ENCODE data around the gene IL17B. TPM values are rescaled to one million over a fixed set of nuclear protein-coding genes. Genes with fewer than 3 reads are reported as not detected.

Gene IL17B
- total RNA-seq, 1 donor from 2014 or later: 2.7 TPM

DNA sequence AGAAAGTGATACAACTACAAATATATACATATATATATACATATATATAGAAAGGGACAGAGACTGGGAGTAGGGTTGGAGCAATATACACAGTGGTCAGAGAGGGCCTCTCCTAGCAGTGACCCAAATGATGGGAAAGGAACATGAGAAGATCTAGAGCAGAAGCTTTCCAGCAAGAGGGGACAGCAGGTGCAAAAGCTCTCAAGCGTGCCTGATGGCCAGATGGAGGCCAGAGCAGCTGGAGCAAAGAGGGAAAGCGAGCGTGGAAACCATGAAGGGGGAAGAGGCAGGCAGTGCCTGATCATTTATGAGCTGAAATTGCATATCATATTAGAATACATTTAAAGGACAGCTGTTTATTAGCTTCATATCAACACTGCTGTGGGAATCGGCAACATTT is 41.4 kb downstream of the IL17B start:
- peaks cover 0 to 4% of the 10 kb centered on the region in 2 donors for H3K36me3 ChIP-seq
- no peaks in the 10 kb centered on the region for H3K27me3 ChIP-seq
- intact Hi-C loops (cut with DNase I): no loop called here

DNA sequence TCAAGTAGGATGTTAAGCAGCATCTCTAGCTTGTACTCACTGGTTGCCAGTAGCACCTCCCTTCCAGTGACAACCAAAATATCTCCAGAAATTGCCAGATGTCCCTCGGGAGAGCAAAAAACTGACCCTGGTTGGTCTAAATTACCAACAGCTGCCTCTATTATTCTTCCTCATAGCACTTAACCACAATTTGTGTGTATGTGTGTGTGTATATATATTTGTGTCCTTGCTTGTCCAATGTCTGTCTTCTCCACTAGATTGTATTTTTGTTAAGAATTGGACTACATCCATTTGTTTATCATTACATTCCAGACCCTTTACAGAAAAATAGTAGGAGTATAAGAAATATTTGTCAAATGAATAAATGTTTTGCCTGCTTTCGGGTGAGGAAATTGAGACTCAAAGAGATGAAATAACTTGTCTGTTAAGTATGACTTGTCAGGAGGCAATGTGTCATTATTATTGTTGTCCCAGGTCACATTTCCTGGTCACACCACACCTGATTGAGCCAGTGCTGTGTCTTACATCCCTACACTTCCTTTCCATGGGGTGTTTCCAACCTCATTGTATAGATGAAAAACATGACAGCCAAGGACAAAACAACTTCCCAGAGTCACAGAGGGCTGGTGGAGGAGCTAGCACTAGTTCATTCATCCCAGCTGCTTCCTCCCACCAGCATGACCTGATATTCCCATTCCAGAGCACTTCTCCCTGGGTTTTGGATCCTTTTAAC is 45.2 kb downstream of the IL17B start:
- Histone ChIP-seq H3K9me3 (no peaks in the 10 kb centered on the region), H3K27me3 (no peaks in the 10 kb centered on the region), H3K36me3 (no peaks in the 10 kb centered on the region), H3K4me3 (no peak overlapping the region), H3K27ac (peak overlapping the region; percentile 16), H3K4me1 (no peaks in the 10 kb centered on the region)
- DNase-seq (ENCODE audit: extremely low spot score in 2 of 2): no peak
- intact Hi-C loops (cut with DNase I): no loop called here
- peak in 1 of 2 donors; percentile 41 for TF ChIP-seq POLR2AphosphoS5 (IDR thresholded peaks at IDR 0.05; ENCODE audit: insufficient read depth in 1 of 2, low read depth in 1 of 2)
- TF ChIP-seq, protein P1, sequence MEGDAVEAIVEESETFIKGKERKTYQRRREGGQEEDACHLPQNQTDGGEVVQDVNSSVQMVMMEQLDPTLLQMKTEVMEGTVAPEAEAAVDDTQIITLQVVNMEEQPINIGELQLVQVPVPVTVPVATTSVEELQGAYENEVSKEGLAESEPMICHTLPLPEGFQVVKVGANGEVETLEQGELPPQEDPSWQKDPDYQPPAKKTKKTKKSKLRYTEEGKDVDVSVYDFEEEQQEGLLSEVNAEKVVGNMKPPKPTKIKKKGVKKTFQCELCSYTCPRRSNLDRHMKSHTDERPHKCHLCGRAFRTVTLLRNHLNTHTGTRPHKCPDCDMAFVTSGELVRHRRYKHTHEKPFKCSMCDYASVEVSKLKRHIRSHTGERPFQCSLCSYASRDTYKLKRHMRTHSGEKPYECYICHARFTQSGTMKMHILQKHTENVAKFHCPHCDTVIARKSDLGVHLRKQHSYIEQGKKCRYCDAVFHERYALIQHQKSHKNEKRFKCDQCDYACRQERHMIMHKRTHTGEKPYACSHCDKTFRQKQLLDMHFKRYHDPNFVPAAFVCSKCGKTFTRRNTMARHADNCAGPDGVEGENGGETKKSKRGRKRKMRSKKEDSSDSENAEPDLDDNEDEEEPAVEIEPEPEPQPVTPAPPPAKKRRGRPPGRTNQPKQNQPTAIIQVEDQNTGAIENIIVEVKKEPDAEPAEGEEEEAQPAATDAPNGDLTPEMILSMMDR (IDR thresholded peaks at IDR 0.05): no peak

More for the DNA sequence above, 41.4 kb downstream of the IL17B start:
- Histone ChIP-seq H3K4me3 (no peak overlapping the region), H3K4me1 (no peaks in the 10 kb centered on the region), H3K27ac (no peak overlapping the region), H3K9me3 (no peaks in the 10 kb centered on the region)
- DNase-seq (ENCODE audit: extremely low spot score in 2 of 2): no peak
- TF ChIP-seq, protein P1 (IDR thresholded peaks at IDR 0.05): no peak
- TF ChIP-seq POLR2A (IDR thresholded peaks at IDR 0.05) (no peak), POLR2AphosphoS5 (IDR thresholded peaks at IDR 0.05; ENCODE audit: insufficient read depth in 1 of 2, low read depth in 1 of 2) (no peak)

DNA sequence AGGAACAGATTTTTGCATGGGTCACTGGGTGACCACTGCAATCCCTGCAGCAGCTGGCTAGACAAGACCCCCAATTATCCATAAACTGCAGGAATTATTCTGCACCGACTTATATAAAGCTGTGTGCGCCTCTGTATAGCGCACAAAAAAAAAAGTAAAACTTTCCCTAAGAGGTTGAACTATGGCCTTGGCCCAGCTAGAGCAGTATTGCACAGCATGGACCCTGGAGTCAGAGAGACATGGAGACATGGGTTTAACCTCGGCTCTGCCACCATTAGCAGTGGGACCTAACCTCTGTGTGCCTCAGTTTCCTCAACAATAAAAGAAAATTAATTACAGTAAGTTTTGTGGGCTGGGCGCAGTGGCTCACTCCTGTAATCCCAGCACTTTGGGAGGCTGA is 50.9 kb downstream of the IL17B start:
- TF ChIP-seq POLR2AphosphoS5 (IDR thresholded peaks at IDR 0.05; ENCODE audit: insufficient read depth in 1 of 2, low read depth in 1 of 2): no peak
- TF ChIP-seq POLR2A (IDR thresholded peaks at IDR 0.05): no peak
- TF ChIP-seq, protein P1 (IDR thresholded peaks at IDR 0.05): no peak
- Histone ChIP-seq H3K36me3 (no peaks in the 10 kb centered on the region), H3K9me3 (no peaks in the 10 kb centered on the region), H3K27me3 (no peaks in the 10 kb centered on the region), H3K4me1 (no peaks in the 10 kb centered on the region), H3K27ac (no peak overlapping the region), H3K4me3 (no peak overlapping the region)
- intact Hi-C loops (cut with DNase I): no loop called here
- DNase-seq (ENCODE audit: extremely low spot score in 2 of 2): no peak

DNA sequence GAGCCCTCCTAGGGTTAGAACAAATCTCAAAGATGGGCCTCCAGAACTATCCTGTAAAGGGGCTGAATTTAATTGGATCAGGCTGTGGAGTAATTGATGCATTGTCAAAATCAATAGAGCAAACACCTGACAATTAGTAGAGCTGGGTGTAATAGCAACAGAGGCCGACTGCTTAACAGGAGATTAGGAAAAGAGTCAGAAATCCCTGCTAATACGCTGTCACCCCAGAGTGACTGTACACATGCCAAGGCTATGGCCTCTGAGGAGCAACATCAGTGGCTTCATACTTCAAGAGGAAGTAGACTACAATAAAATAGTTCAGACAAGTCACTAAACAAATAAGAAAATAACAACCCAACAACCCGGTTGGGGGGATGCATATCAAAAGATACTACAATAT is 52.5 kb downstream of the IL17B start:
- intact Hi-C loops (cut with DNase I): no loop called here
- Histone ChIP-seq H3K27me3 (no peaks in the 10 kb centered on the region), H3K9me3 (no peaks in the 10 kb centered on the region), H3K36me3 (no peaks in the 10 kb centered on the region), H3K4me1 (no peaks in the 10 kb centered on the region), H3K4me3 (no peak overlapping the region), H3K27ac (no peak overlapping the region)
- DNase-seq (ENCODE audit: extremely low spot score in 2 of 2): no peak
- TF ChIP-seq POLR2AphosphoS5 (IDR thresholded peaks at IDR 0.05; ENCODE audit: insufficient read depth in 1 of 2, low read depth in 1 of 2): no peak
- no peak for TF ChIP-seq POLR2A (IDR thresholded peaks at IDR 0.05)
- TF ChIP-seq, protein P1 (IDR thresholded peaks at IDR 0.05): no peak

DNA sequence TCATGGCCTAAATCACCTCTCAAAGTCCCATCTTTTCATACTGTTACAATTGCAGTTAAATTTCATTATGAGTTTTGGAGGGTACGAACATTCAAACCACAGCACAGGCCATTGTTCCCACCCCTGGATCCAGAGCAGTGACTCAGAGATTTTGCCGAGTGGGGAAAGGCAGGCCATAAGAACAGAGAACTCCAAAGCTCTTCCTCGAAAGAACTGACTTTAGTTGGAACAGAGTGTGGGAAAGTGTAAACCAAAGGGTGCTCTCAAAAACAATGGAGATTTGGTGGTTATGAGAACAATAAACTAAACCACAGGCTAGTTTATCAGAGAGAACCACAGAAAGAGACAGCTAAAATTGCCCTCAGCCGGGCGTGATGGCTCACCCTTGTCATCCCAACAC is 53.2 kb downstream of the IL17B start:
- Histone ChIP-seq H3K4me3 (no peak overlapping the region), H3K9me3 (no peaks in the 10 kb centered on the region), H3K27me3 (no peaks in the 10 kb centered on the region), H3K36me3 (no peaks in the 10 kb centered on the region), H3K27ac (no peak overlapping the region), H3K4me1 (peaks cover 5% of the 10 kb centered on the region)
- intact Hi-C loops (cut with DNase I): no loop called here
- TF ChIP-seq, protein P1 (IDR thresholded peaks at IDR 0.05): no peak
- no peak for DNase-seq (ENCODE audit: extremely low spot score in 2 of 2)
